Measurements from ENCODE around the gene SEMA7A. TPM values are rescaled to one million over a fixed set of nuclear protein-coding genes. Genes with fewer than 3 reads are reported as not detected.

SEMA7A gene
- total RNA-seq, 3 donors from 2014 or later: 1.6 to 3.7 (median 3.0) TPM

DNA sequence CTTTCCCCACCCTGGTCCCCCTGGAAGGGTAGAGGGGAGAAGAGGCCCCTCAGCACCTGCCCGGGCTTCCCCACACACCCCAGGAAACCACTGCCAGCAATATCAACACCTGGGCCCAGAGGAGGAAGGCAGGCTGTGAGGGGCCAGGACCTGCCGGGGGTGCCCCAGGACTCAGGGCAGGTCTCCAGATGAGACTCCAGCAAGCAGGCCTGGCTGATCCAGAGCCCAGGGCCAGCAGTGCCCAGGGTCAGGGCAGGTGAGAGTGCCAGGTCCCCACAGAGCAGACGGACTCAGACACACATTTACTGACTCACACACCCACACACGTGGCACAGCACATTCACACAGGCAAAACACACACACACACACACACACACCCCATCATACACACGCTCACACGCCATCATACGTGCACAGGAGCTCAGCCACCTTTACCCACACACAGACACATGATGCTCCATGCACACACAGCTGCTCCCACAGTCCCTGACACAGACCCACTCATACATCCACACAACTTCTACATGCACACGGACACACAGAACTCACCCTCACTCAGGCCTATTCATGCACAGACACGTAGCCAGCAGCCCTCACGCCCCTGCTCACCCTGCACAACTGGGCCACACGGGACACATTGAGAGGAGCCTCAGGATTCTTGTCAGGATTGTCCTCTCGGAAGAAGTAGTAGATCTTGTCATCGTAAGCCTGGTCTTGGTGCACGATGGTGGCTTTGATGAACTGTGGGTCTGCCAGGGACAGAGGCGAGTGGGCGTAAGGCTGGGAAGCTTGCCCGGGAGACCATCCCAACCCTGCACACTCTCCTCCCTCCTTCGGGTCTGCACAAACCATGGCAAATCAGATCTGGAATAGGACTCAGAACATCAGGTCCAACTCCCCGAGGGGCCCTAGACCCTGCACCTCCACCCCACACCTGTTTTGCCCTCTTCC lies 17.5 kb downstream of the SEMA7A start:
- no peaks in the 10 kb centered on the region for H3K36me3 ChIP-seq (ENCODE audit: low read depth)
- no peak overlapping the region for H3K4me3 ChIP-seq
- ATAC-seq: no peak

DNA sequence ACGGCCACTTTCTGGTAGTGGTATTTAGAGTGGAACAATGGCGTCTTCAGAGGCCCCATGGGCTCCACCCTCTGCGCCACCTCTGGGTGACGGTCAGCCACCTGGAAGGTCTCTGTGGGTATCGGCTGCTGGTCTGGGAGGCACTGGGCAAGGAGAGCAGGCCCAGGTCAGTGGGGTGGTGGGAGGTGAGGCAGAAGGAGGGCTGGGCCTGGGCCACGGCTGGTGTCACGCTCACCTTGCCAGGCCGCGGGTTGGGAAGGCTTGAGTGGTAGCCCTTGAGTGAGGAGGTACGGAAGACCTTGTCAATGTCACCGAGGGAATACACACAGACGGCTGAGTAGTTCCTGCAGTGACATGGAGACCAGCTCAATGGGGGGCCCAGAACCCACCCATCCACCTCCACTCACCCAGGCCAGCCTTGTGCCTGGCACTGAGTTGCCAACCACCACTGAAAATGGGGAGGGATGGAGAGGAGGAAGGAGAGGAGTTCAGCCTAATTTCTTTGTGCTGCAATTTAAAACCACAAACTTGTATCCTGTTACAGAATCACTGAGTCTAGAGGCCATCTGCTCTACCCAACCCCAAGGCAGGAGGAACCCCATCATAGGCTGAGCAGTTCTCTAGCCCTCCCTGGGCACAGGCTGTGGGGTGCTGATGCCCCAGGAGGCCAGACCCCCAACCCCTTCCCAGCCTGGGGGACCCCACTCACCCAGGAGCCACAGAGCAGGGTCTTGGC lies 19.0 kb downstream of the SEMA7A start:
- TF ChIP-seq, protein P1, sequence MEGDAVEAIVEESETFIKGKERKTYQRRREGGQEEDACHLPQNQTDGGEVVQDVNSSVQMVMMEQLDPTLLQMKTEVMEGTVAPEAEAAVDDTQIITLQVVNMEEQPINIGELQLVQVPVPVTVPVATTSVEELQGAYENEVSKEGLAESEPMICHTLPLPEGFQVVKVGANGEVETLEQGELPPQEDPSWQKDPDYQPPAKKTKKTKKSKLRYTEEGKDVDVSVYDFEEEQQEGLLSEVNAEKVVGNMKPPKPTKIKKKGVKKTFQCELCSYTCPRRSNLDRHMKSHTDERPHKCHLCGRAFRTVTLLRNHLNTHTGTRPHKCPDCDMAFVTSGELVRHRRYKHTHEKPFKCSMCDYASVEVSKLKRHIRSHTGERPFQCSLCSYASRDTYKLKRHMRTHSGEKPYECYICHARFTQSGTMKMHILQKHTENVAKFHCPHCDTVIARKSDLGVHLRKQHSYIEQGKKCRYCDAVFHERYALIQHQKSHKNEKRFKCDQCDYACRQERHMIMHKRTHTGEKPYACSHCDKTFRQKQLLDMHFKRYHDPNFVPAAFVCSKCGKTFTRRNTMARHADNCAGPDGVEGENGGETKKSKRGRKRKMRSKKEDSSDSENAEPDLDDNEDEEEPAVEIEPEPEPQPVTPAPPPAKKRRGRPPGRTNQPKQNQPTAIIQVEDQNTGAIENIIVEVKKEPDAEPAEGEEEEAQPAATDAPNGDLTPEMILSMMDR (IDR thresholded peaks at IDR 0.05): no peak
- no peak for ATAC-seq
- intact Hi-C loops (cut with DNase I, micrococcal nuclease): no loop called here
- no peak for DNase-seq
- H3K4me1 ChIP-seq (ENCODE audit: low read depth): no peaks in the 10 kb centered on the region
- no peaks in the 10 kb centered on the region for H3K36me3 ChIP-seq (ENCODE audit: low read depth)
- no peaks in the 10 kb centered on the region for H3K9me3 ChIP-seq
- no peak overlapping the region for H3K4me3 ChIP-seq

More for the DNA sequence above, 17.5 kb downstream of the SEMA7A start:
- no peak for DNase-seq
- no peaks in the 10 kb centered on the region for H3K4me1 ChIP-seq (ENCODE audit: low read depth)
- TF ChIP-seq, protein P1 (IDR thresholded peaks at IDR 0.05): no peak
- intact Hi-C loops (cut with DNase I, micrococcal nuclease): no loop called here
- H3K9me3 ChIP-seq: no peaks in the 10 kb centered on the region

DNA sequence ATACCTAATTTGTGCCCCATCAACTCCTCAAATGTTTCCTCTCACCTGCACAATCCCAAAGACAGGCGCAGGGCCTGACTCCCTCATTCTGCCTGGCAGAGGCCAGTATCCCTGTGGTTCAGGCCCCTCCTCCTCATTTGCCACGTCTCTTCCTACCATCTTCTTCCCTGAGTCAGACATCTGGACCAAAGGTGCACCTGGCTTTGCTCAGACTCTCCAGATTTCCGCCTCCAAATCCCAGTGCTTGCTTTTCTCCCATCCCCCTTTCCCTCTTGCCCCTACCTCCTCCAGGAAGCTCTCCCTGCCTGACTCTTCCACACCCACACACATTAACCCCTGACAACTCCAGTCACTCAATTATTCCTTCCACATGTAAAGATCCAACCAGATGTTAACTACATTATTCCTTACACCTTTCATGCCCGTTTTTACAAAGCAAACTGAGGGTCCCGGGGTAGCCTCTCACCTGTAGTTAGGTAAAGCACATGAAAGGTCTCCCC lies 19.6 kb downstream of the SEMA7A start:
- ATAC-seq (no peak), DNase-seq (no peak)
- TF ChIP-seq, protein P1 (IDR thresholded peaks at IDR 0.05): no peak
- no peak overlapping the region for H3K4me3 ChIP-seq
- H3K4me1 ChIP-seq (ENCODE audit: low read depth): no peaks in the 10 kb centered on the region
- no peaks in the 10 kb centered on the region for H3K36me3 ChIP-seq (ENCODE audit: low read depth)
- intact Hi-C loops (cut with DNase I, micrococcal nuclease): no loop called here
- H3K9me3 ChIP-seq: no peaks in the 10 kb centered on the region

DNA sequence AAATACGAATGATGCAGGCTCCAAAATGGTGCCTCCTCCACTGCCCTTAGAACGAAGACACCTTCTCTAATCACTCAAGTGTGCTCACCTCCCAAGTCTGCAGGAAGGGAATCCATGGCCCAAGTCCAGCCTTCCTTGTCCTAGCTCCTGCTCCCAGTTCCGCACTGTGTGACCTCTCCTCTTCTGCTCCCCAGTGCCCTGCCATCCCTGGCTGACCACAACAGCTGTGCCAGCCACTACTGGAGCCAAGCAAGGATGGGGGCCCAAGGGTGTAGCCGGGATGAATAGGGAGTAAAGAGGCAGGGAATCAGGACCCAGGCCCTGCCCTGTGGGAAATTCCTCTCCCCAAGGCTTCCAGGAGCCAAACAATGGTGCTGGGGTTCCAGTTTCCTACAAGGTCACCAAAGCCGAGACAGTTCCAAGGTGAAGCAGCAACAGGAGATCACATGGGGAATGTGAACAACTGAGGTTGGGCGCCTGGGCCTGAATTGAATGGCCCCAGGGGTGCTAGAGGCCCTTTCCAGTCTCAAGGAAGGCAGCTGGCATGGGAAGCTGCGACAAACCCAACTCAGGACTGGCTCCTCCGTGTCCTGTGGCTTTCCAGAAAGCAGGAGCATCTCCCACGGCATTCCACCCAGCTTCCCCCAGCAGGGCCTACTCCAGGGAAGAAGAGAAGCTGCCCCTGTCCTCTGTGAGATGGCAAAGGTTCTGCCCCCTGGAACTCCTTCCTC lies 20.2 kb downstream of the SEMA7A start:
- intact Hi-C loops (cut with DNase I, micrococcal nuclease): no loop called here
- H3K36me3 ChIP-seq (ENCODE audit: low read depth): no peaks in the 10 kb centered on the region
- ATAC-seq: no peak

DNA sequence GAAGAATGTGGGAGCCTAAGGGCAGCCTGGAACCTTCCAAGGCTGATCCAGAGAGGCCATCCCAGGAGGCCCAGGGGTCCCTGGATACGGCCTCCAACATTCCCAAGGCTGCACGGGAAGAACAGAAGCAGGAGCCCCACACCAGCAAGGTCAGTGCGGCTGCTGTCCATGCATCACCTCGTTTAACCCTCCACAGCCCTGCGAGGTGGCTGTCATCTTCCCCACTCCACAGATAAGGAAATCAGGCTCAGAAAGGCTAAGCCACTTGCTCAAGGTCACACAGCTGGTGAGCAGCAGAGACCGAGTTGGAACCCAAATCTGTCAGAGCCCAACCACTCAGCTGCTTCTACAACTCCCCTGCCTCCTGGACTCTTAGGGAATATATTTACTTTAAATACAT lies 21.6 kb downstream of the SEMA7A start:
- no peak for ATAC-seq
- TF ChIP-seq, protein P1 (IDR thresholded peaks at IDR 0.05): no peak
- DNase-seq: no peak
- Histone ChIP-seq H3K36me3 (ENCODE audit: low read depth) (no peaks in the 10 kb centered on the region), H3K4me3 (no peak overlapping the region), H3K9me3 (no peaks in the 10 kb centered on the region), H3K4me1 (ENCODE audit: low read depth) (no peaks in the 10 kb centered on the region)
- intact Hi-C loops (cut with DNase I, micrococcal nuclease): no loop called here

More for the DNA sequence above, 20.2 kb downstream of the SEMA7A start:
- DNase-seq: no peak
- TF ChIP-seq, protein P1 (IDR thresholded peaks at IDR 0.05): no peak
- Histone ChIP-seq H3K4me1 (ENCODE audit: low read depth) (no peaks in the 10 kb centered on the region), H3K9me3 (no peaks in the 10 kb centered on the region), H3K4me3 (no peak overlapping the region)
